ENCODE results near the gene DRD2.

DNA sequence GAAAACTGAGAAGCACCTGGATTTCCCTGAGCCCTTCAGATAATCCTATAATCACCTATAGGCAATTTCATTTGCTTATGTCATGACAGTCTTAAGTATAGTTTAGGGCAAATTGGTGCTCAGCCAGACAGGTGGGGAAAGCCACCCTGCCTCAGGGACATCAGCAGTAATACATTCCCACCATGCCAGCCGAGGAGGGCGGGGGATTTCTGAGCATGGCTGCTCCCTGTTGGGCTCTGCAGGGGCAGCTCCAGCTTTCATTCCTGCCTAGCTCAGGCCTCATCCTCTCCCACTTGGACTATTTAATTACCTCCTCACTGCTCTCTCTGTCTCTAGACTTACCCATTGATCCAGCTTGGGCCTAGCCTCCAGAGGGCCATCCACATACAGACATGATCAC lies 9.0 kb upstream of the DRD2 start:
- TF ChIP-seq POLR2AphosphoS5 (IDR thresholded peaks at IDR 0.05; ENCODE audit: low read depth, low read length) (no peak), POLR2A (IDR thresholded peaks at IDR 0.05; ENCODE audit: low read depth, low read length) (no peak)
